Amniotic stem cell (primary cell): Measurements from ENCODE around the gene LEMD1.
"Not testable (repeated sequence)": the region's sequence is repeated elsewhere in the genome, so short reads cannot be mapped to it uniquely, and the experiment has no call there.

ENCODE experiments used
- DNase-seq: peaks from one replicate; lab custom pipeline; 2025; lab: John Stamatoyannopoulos, UW

The LEMD1 gene

GRCh38 chr1:205446828-205447227 lies 25.0 kb upstream of the LEMD1 start:
- DNase-seq: no peak

- no peak for DNase-seq
Measured at GRCh38 chr1:205445646-205445935, 23.7 kb upstream of the LEMD1 start.

GRCh38 chr1:205444931-205445645 lies 23.2 kb upstream of the LEMD1 start:
- DNase-seq: no peak

- no peak for DNase-seq
Measured at GRCh38 chr1:205444300-205444930, 22.6 kb upstream of the LEMD1 start.

- no peak for DNase-seq
Measured at GRCh38 chr1:205443585-205444299, 21.9 kb upstream of the LEMD1 start.

GRCh38 chr1:205442051-205442725 lies 20.3 kb upstream of the LEMD1 start:
- no peak for DNase-seq

- no peak for DNase-seq
Measured at GRCh38 chr1:205441716-205442050, 19.8 kb upstream of the LEMD1 start.

GRCh38 chr1:205441318-205441633 lies 19.4 kb upstream of the LEMD1 start:
- DNase-seq: no peak

- no peak for DNase-seq
Measured at GRCh38 chr1:205440476-205441317, 18.8 kb upstream of the LEMD1 start.

- no peak for DNase-seq
Measured at GRCh38 chr1:205440121-205440475, 18.2 kb upstream of the LEMD1 start.

GRCh38 chr1:205438213-205439158 lies 16.6 kb upstream of the LEMD1 start:
- DNase-seq: peak; percentile 41

GRCh38 chr1:205437570-205437969 lies 15.7 kb upstream of the LEMD1 start:
- DNase-seq: no peak

GRCh38 chr1:205436776-205437410 lies 15.0 kb upstream of the LEMD1 start:
- DNase-seq: no peak

- DNase-seq: no peak
Measured at GRCh38 chr1:205435578-205436573, 14.0 kb upstream of the LEMD1 start.

- no peak for DNase-seq
Measured at GRCh38 chr1:205434738-205435137, 12.9 kb upstream of the LEMD1 start.

GRCh38 chr1:205432692-205433091 lies 10.8 kb upstream of the LEMD1 start:
- DNase-seq: not testable (repeated sequence)

GRCh38 chr1:205432116-205432515 lies 10.3 kb upstream of the LEMD1 start:
- DNase-seq: no peak

- DNase-seq: peak; percentile 8
Measured at GRCh38 chr1:205430696-205431305, 8.9 kb upstream of the LEMD1 start.
